Muscle layer of colon (tissue), 2 donors: ENCODE measurements around the gene OSBPL9.
"Not testable (repeated sequence)": the region's sequence is repeated elsewhere in the genome, so short reads cannot be mapped to it uniquely, and the experiment has no call there.

ENCODE experiments used
- H3K27ac ChIP-seq: one replicate; pipeline ENCODE4 v1.7.0; 2013; ENCODE audit warnings: low read depth, mild to moderate bottlenecking, low read length, moderate library complexity
- H3K27me3 ChIP-seq, 2 donors: one replicate each; pipeline ENCODE4 v1.7.0; 2013; ENCODE audit warnings: low read length in 2 of 2, mild to moderate bottlenecking in 2 of 2; ENCODE audit not compliant: insufficient read depth in 2 of 2, control insufficient read depth in 1 of 2
- H3K36me3 ChIP-seq: one replicate; pipeline ENCODE4 v1.7.0; 2013; ENCODE audit warnings: mild to moderate bottlenecking, low read length; ENCODE audit not compliant: insufficient read depth
- H3K4me1 ChIP-seq: one replicate; pipeline ENCODE4 v1.7.0; 2013; ENCODE audit warnings: mild to moderate bottlenecking, low read length; ENCODE audit not compliant: insufficient read depth
- H3K4me3 ChIP-seq, 2 donors: one replicate each; pipeline ENCODE4 v1.7.0; 2013; ENCODE audit warnings: low read length in 2 of 2, low read depth in 1 of 2, mild to moderate bottlenecking in 1 of 2, moderate library complexity in 1 of 2
- H3K9ac ChIP-seq: one replicate; pipeline ENCODE4 v1.7.0; 2013; ENCODE audit warnings: low read length
- H3K9me3 ChIP-seq: one replicate; pipeline ENCODE4 v1.7.0; 2013; ENCODE audit warnings: mild to moderate bottlenecking, low read length
- donor health status: abdominal sarcoma.
- donor health status: Adenocarcinoma of cecum.

The OSBPL9 gene

GRCh38 chr1:51578383-51579109, 38.3 kb upstream of the OSBPL9 start:
- Histone ChIP-seq H3K4me3 (no peak overlapping the region), H3K9me3 (no peaks in the 10 kb centered on the region), H3K27me3 (no peaks in the 10 kb centered on the region), H3K27ac (no peak overlapping the region), H3K36me3 (no peaks in the 10 kb centered on the region), H3K4me1 (no peaks in the 10 kb centered on the region), H3K9ac (no peak overlapping the region)

DNA sequence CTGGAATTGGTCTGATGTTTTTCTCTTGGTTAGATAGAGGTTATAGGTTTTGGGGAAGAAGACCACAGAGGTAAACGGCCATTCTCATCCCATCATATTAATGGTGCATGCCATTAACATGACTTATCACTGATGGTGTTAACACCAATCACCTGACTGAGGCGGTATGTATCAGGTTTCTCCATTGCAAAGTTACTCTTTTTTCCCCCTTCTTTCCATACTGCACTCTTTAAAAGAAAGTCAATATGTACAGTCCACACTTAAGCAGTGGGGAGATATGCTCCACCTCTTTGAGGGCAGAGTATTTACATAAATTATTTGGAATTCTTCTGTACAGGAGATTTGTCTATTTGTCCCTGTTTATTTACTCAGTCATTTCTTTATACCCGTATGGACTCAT, 35.7 kb upstream of the OSBPL9 start:
- Histone ChIP-seq H3K27me3 (no peaks in the 10 kb centered on the region), H3K4me3 (no peak overlapping the region), H3K9me3 (no peaks in the 10 kb centered on the region), H3K9ac (no peak overlapping the region), H3K4me1 (no peaks in the 10 kb centered on the region), H3K27ac (no peak overlapping the region), H3K36me3 (no peaks in the 10 kb centered on the region)

DNA sequence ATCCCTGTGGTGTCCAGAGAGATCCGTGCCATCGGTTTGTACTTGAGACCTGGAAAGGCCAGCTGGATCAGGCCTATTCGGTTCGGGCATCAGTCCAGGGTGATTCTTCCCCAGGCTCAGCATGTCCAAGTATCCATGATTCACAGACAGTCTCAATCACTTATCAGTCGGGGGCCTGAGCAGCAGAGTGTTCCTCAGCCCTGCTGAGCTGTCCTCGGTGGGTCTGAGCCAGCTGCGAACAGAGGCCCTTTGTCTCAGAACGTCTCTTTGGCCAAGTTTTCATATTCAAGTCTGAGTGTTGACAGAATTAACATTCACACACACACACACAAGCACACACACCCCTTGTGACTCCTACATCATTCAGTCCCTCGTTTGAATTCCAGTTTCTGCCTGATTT, 33.4 kb upstream of the OSBPL9 start:
- Histone ChIP-seq H3K27me3 (no peaks in the 10 kb centered on the region), H3K36me3 (no peaks in the 10 kb centered on the region), H3K4me3 (no peak overlapping the region), H3K27ac (no peak overlapping the region), H3K9ac (no peak overlapping the region), H3K9me3 (no peaks in the 10 kb centered on the region), H3K4me1 (no peaks in the 10 kb centered on the region)

DNA sequence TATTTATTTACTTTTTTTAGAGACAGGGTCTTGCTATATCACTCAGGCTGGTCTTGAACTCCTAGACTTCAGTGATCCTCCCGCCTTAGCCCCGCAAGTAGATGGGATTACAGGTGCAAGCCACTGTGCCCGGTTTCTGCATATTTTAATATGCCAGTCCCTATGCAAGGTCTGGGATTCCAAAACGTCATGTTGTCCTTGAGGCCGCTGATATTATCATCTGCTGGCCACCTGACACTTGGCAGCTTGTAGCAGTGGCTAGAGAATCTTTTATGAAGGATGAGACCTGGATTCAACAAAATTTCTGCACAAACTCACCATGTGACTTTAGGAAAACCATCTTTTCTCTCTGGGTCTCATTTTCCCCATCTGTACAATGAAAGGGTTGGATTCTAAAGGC, 32.9 kb upstream of the OSBPL9 start:
- Histone ChIP-seq H3K4me3 (no peak overlapping the region), H3K27me3 (no peaks in the 10 kb centered on the region), H3K27ac (no peak overlapping the region), H3K36me3 (no peaks in the 10 kb centered on the region), H3K4me1 (no peaks in the 10 kb centered on the region), H3K9me3 (no peaks in the 10 kb centered on the region), H3K9ac (no peak overlapping the region)

DNA sequence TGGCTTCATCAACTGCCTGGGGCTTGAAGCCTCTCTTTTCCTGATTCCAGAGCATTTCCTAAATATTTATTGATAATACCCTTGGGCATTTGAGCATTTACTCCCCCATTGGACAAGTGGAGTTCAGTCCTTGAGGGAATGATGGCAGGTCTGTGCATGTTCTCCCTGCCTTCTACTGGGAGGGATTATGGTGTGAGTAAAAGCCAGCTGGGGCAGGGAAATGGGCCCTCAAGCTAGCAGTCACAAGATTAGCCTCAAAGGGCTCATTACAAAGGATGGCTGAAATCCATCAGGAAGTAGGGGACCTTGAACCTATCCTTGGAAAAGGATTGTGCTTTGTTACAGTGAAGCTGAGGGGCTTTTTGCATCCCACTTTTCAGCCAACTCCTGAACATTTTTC, 24.2 kb upstream of the OSBPL9 start:
- Histone ChIP-seq H3K9me3 (no peaks in the 10 kb centered on the region), H3K27ac (no peak overlapping the region)

GRCh38 chr1:51594716-51595115, 22.2 kb upstream of the OSBPL9 start:
- no peak overlapping the region for H3K4me3 ChIP-seq
- no peak overlapping the region for H3K9ac ChIP-seq
- H3K36me3 ChIP-seq = no peaks in the 10 kb centered on the region
- no peaks in the 10 kb centered on the region for H3K9me3 ChIP-seq
- H3K27me3 ChIP-seq = no peaks in the 10 kb centered on the region
- H3K27ac ChIP-seq = no peak overlapping the region
- no peaks in the 10 kb centered on the region for H3K4me1 ChIP-seq

More for the DNA sequence above, 24.2 kb upstream of the OSBPL9 start:
- H3K4me3 ChIP-seq = no peak overlapping the region
- no peaks in the 10 kb centered on the region for H3K27me3 ChIP-seq
- no peaks in the 10 kb centered on the region for H3K36me3 ChIP-seq
- H3K9ac ChIP-seq = no peak overlapping the region
- H3K4me1 ChIP-seq = no peaks in the 10 kb centered on the region

DNA sequence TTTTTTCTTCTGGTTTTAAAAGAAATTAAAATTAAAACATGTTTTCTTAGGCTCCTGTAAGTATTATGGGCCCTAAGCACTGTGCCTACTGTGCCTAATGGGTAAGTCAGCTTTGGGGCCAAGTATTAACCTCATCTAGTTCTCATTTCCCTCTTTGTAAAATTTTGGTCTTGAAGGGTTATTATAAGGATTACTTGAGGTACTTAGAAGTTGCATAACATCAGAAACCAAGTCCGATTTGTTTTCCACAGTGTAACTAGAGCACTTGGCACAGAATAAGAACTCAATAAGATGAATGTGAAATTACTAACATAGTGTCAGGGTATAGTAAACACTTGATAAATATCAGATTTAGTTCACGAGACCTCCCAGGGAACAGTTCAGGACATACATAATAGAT, 16.4 kb upstream of the OSBPL9 start:
- Histone ChIP-seq H3K9ac (no peak overlapping the region), H3K27me3 (no peaks in the 10 kb centered on the region), H3K4me3 (no peak overlapping the region), H3K4me1 (no peaks in the 10 kb centered on the region), H3K36me3 (no peaks in the 10 kb centered on the region), H3K27ac (no peak overlapping the region), H3K9me3 (no peaks in the 10 kb centered on the region)

DNA sequence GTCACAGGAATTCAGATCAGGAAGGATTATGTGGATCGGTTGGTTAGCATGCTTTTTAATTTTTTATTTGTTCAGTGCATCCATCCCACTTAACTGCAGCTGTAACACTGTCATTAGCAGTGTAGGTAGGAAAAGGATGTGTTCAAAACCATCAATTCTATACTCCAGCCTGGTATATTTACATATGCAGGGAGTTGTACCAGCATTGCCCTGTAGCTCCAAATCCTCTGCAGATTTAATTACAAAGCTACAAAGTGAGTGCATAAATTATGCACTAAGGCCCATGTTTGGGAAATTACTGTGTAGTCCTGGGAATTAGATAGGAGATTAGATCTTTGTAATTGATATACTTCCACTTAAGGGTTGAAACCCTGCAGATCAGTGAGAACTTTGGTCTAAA, 15.9 kb upstream of the OSBPL9 start:
- no peaks in the 10 kb centered on the region for H3K36me3 ChIP-seq

DNA sequence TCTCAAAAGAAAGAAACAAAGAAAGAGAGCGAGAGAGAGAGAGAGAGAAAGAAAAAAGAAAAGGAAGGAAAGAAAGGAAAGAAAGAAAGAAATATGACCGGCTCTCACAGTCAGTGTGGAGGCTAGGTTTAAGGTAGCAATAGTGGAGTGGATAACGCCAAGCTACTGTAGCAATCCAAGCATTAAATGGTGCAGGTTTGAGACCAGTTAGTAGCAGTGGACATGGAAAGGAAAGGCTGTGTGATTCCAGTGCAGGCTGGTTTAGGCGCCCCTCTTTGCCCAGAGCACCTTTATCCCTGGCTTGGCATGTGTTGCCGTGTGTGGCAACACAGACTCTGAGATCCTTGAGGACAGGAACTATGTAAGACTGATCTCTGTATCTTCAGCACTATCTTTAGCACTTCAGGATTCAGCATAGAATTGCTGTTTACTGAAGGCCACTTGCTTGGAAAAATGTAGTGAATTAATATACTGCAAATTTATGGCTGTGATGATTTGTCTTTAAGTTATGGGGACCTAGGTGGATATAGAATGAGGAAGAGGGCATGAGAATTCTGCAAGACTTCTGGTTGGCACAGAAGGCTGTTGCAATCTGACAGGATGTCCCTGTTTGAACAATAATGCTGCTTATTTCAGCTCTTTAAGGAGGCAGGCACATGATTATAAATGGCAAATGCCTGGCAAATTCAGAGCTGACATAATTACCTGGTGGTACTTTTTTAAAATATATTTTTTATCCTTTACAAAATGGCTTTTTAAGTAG, 10.8 kb upstream of the OSBPL9 start:
- no peaks in the 10 kb centered on the region for H3K9me3 ChIP-seq
- H3K27ac ChIP-seq = no peak overlapping the region
- no peak overlapping the region for H3K4me3 ChIP-seq

More for the DNA sequence above, 15.9 kb upstream of the OSBPL9 start:
- no peaks in the 10 kb centered on the region for H3K4me1 ChIP-seq
- H3K4me3 ChIP-seq = no peak overlapping the region
- H3K9ac ChIP-seq = no peak overlapping the region
- H3K27ac ChIP-seq = no peak overlapping the region
- H3K9me3 ChIP-seq = no peaks in the 10 kb centered on the region
- H3K27me3 ChIP-seq = no peaks in the 10 kb centered on the region

DNA sequence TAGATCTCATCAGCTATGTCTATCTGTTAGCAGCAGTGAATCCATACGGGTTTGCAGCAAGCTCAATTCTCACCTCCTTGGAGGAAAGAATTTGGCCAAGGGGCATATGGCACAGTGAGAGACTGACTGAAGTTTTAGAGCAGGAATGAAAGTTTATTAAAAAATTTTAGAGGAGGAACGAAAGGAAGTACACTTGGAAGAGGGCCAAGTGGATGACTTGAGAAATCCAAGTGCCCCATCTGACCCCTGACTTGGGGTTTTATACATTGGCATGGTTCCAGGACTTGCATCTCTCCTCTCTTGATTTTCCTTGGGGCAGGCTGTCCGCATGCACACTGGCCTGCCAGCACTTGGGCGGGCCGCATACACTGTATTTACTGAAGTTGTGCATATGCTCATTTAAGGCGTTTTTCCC, 9.2 kb upstream of the OSBPL9 start:
- Histone ChIP-seq H3K4me1 (peaks cover 7% of the 10 kb centered on the region), H3K27me3 (no peaks in the 10 kb centered on the region), H3K9me3 (no peaks in the 10 kb centered on the region), H3K36me3 (no peaks in the 10 kb centered on the region), H3K4me3 (no peak overlapping the region), H3K9ac (no peak overlapping the region), H3K27ac (no peak overlapping the region)

More for the DNA sequence above, 10.8 kb upstream of the OSBPL9 start:
- H3K27me3 ChIP-seq = no peaks in the 10 kb centered on the region
- H3K4me1 ChIP-seq = no peaks in the 10 kb centered on the region
- no peak overlapping the region for H3K9ac ChIP-seq
- no peaks in the 10 kb centered on the region for H3K36me3 ChIP-seq

DNA sequence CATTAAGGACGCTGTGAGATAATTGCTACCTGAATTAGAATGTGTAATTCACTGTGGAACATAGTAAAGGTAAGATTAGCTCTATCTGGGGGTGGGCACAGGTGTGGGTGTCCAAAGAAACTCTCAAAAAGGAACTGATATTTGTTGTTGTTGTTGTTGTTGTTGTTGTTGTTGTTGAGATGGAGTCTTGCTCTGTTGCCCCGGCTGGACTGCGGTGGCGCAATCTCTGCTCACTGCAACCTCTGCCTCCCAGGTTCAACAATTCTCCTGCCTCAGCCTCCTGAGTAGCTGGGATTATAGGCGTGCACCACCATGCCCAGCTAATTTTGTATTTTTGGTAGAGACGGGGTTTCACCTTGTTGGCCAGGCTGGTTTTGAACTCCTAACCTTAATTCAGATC, 6.8 kb upstream of the OSBPL9 start:
- H3K9me3 ChIP-seq, H3K9ac ChIP-seq, H3K36me3 ChIP-seq, H3K27me3 ChIP-seq, H3K27ac ChIP-seq, H3K4me3 ChIP-seq: not testable (repeated sequence)
- peaks cover 16% of the 10 kb centered on the region for H3K4me1 ChIP-seq

DNA sequence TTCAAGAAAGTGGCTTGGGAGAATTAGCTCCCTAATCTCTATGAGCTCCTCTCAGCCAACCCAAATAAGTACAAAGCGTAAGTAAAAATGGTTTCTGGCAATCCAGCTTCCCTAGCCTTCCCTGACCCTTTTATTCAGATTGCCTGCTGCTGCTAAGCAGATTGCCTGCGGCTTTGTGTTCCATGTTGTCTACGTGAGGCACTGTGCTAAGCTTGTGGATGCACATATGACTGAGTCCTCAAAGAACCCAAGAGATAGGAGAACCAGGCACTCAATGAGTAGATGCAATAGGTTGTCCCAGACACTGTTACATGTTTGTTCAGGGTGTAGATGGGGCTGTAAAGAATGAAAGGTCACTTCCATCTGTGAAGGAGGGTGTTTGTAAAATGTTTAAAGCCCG, 6.3 kb upstream of the OSBPL9 start:
- Histone ChIP-seq H3K27me3 (no peaks in the 10 kb centered on the region), H3K4me3 (no peak overlapping the region), H3K36me3 (no peaks in the 10 kb centered on the region), H3K4me1 (peaks cover 16% of the 10 kb centered on the region), H3K9me3 (no peaks in the 10 kb centered on the region), H3K9ac (no peak overlapping the region), H3K27ac (no peak overlapping the region)
